ENCODE data around the gene JCHAIN.
"Not testable (repeated sequence)": the region's sequence is repeated elsewhere in the genome, so short reads cannot be mapped to it uniquely, and the experiment has no call there.

The JCHAIN gene

DNA sequence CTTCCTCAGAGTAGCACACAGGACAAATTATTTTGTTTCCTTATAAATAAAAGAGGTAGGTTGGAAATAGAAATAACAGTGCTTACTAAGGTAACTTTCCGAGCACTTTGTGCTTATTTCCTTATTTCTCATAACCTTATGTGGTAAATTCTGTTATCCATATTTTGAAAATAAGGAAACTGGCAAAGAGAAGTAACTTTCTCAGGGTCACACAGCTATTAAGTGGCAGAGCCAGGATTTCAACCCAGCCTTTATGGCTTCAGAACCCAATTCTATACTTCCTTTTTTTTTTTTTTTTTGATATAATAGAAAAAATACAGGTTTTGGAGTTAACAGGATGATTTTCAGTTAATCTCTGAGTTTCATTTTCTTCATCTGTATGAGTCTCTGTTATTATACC, 25.4 kb upstream of the JCHAIN start:
- DNase-seq (ENCODE audit: extremely low read depth in 1 of 2, low read depth in 1 of 2): no peak

GRCh38 chr4:70688795-70689231, 22.5 kb upstream of the JCHAIN start:
- DNase-seq (ENCODE audit: extremely low read depth in 1 of 2, low read depth in 1 of 2): no peak

- DNase-seq (ENCODE audit: extremely low read depth in 1 of 2, low read depth in 1 of 2): peak; percentile 82 to 87
These were observed 21.8 kb upstream of the JCHAIN start, which contains the start of gene UTP3 for GRCh38 chr4:70687821-70688794. Gene UTP3 (plus strand): TSS chr4:70688532. CDS start chr4:70688678, 146 bp downstream.

DNA sequence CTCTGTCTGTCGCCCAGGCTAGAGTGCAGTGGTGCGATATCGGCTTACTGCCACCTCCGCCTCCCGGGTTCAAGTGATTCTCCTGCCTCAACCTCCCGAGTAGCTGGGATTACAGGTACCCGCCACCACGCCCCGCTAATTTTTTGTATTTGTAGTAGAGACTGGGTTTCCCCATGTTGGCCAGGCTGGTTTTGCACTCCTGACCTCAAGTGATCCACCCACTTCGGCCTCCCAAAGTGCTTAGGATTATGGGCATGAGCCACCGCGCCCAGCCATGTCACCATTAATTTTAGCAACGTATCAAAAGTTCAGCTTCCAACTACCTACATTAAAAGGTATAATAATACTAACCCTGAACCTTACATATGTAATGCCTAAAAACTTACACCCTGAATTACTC, 21.1 kb upstream of the JCHAIN start:
- DNase-seq (ENCODE audit: extremely low read depth in 1 of 2, low read depth in 1 of 2): no peak

DNA sequence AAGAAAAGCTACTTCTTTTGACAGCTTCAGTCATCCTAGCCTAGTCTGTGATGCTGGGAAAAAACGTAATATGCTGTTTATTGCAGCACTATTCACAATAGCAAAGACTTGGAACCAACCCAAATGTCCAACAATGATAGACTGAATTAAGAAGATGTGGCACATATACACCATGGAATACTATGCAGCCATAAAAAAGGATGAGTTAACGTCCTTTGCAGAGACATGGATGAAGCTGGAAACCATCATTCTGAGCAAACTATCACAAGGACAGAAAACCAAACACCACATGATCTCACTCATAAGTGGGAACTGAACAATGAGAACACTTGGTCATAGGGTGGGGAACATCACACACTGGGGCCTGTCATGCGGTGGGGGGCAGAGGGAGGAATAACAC, 15.8 kb upstream of the JCHAIN start:
- not testable (repeated sequence) for DNase-seq (ENCODE audit: extremely low read depth in 1 of 2, low read depth in 1 of 2)

DNA sequence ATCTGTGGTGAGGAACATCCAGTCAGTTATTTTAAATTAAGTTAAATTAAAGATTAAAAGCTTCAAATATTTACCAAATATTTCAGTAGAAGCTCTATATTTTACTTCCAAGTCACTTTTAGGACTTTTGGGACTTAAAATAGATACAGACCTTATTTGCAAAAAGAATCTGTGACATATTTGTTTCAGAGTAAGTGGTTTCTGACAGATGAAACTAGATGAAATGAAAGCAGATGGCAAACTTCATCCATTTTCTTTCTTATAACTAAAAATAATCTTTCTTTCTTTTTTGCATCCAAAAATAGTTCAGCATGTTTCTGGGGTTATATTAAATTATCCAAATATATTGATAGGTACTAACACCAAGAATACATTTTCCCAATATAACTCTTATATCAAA, 15.4 kb upstream of the JCHAIN start:
- no peak for DNase-seq (ENCODE audit: extremely low read depth in 1 of 2, low read depth in 1 of 2)

DNA sequence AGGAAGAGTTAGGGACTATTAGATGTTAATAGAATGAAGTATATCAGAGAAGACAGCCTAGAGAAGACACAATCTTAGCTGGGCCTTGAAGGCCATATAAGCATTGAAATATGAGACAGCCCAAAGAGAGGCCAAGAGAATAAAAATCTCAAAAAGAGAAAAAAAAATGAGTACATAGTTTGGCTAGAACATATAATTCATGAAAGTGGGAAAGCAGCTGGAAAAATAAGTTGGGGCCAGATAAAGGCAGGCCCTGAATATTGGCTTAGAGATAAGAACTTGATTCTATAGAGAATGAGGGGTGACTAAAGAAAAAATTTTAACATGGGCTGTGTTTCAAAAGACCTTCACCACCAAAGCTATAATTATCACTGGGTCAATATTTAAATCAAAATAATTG, 14.6 kb upstream of the JCHAIN start:
- no peak for DNase-seq (ENCODE audit: extremely low read depth in 1 of 2, low read depth in 1 of 2)

- no peak for DNase-seq (ENCODE audit: extremely low read depth in 1 of 2, low read depth in 1 of 2)
These were observed 12.2 kb upstream of the JCHAIN start for GRCh38 chr4:70678383-70678999.

- DNase-seq (ENCODE audit: extremely low read depth in 1 of 2, low read depth in 1 of 2): no peak
These were observed 10.3 kb upstream of the JCHAIN start for GRCh38 chr4:70676554-70677090.

DNA sequence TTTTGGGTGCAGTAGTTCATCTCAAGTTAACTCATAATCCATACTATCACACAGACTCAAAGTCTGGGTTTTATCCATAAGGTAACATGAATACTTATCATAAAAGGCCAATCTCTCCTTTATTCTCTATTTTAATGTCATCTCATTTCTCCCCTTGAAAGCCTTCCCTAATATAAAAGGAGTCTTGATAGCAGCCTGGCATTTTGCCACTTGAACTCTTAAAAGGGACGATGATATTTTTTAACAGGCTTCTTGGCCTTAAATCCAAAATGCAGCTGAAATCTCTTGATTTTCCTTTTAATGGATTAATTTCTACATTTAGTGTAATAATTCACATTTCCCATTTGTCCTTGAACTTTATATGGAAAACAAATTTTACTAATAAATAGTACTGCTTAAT, 8.4 kb upstream of the JCHAIN start:
- DNase-seq (ENCODE audit: extremely low read depth in 1 of 2, low read depth in 1 of 2): no peak

DNA sequence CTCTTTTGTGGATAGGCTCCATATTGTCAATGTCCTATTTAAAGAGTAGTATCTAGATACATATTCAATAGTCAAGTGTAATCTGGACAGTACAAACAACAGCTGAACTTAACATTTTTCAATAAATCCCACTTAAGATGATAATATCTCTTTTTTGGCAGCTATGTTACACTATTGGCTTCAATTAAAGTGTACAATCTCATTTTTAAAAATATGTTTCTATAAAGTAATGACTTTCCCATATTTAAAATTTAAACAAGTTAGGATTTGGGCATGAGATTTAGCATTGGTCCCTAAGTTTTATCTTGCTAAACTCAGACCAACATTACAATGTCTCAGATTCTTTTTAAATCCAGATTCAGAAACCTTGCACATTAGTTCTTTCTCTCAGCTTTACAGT, 7.9 kb upstream of the JCHAIN start:
- no peak for DNase-seq (ENCODE audit: extremely low read depth in 1 of 2, low read depth in 1 of 2)

- DNase-seq (ENCODE audit: extremely low read depth in 1 of 2, low read depth in 1 of 2): no peak
These were observed 4.8 kb upstream of the JCHAIN start for GRCh38 chr4:70671091-70671490.

- DNase-seq (ENCODE audit: extremely low read depth in 1 of 2, low read depth in 1 of 2): no peak
These were observed 4.2 kb upstream of the JCHAIN start for GRCh38 chr4:70670332-70671014.

DNA sequence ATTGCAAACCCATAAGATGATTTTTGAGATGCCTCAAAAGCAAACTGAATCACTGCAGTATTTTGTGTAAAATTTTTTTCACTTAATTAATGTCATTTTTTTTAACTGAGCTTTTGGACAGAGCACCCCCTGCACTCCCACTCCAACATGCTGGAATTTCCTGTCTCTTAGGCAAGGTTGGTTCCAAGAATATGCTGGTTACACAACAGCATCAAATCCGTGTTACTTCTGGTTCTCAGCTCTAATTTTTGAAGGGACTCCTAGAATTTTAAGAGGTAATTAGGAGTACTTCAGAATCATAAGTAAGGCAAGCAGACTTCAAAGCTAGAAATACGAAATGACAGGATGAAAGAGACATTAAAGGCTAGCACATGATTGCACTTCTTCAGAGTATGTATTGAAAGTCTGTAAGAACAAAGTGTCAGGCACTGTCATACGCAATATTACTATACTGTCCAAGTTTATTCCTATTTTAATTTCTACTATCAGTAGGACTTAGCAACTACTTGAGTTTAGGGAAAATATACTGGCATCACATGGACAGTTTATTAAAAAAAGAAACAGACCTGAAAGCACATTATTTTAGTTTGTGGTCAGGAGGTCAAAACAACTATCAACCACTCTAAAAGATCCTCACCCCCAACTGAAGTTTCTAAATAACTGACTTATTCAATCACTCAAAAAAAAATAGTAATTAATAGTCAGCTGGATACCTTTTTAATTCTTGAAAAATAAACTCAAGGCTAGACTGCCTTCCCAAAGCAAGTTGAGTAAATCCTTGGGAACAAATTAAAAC, 1.6 kb upstream of the JCHAIN start:
- DNase-seq (ENCODE audit: extremely low read depth in 1 of 2, low read depth in 1 of 2): no peak

- not testable (repeated sequence) for DNase-seq (ENCODE audit: extremely low read depth in 1 of 2, low read depth in 1 of 2)
These were observed 4.9 kb downstream of the JCHAIN start for GRCh38 chr4:70661309-70661922.

DNA sequence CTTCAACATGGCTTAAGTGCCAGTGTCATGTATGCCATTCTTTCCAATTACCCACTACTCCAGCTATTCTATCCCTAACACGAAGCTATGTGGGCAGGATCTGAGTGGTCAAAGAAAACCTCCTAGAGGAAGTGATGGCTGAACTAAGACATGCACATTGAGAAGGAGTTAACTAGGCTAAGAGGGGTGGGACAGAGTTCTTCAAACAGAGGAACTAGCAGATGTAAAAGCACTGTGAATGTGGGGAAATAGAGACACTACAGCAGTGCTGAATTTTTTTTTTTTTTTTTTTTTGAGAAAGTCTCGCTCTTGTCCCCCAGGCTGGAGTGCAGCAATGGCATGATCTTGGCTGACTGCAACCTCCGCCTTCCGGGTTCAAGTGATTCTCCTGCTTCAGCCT, 6.2 kb downstream of the JCHAIN start:
- no peak for DNase-seq (ENCODE audit: extremely low read depth in 1 of 2, low read depth in 1 of 2)

- DNase-seq (ENCODE audit: extremely low read depth in 1 of 2, low read depth in 1 of 2): no peak
These were observed 7.9 kb downstream of the JCHAIN start for GRCh38 chr4:70658418-70658817.

DNA sequence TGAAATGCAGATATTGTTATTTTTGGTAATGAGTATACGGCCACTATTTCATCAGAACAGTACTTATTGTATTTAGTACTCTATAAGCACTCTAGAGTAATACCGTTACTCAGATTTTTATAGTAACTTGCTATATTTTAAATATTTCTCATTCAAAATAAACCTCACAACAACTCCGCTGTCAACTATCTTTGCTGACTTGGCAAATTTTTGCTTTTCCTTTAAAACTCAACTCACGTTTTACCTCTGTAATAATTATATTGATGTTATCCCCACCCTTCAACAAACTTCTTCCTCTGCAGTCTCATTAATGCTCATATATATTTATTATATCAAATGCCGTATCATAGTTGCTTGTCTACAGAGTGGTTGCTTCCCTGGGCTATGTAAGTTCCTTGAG, 9.0 kb downstream of the JCHAIN start:
- no peak for DNase-seq (ENCODE audit: extremely low read depth in 1 of 2, low read depth in 1 of 2)

DNA sequence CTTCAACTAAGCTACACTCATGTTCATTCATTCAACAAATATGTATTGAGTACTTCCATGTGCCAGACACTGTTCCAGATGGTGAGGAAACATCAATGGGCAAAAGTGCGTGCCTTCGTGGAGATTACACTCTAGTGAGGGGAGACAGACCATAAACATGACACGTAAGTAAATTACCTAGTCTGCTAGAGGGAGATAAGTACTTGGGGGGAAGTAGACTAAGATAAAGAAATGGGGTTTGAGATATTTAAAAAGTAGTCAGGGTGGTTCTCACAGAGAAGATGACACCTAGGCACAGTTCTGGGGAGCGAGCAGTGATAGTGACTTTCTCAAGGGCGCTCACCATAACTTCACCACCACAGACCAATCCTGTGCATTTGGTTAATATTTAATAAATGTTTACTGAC, 11.7 kb downstream of the JCHAIN start:
- DNase-seq (ENCODE audit: extremely low read depth in 1 of 2, low read depth in 1 of 2): no peak
